NCI-H128 (cell line): ENCODE data around the gene PRKACB.
"Not testable (repeated sequence)": the region's sequence is repeated elsewhere in the genome, so short reads cannot be mapped to it uniquely, and the experiment has no call there.

ENCODE experiments used
- DNase-seq: peaks from one replicate; lab custom pipeline; 2025; ENCODE audit not compliant: unreplicated experiment; lab: John Stamatoyannopoulos, UW

The PRKACB gene

DNA sequence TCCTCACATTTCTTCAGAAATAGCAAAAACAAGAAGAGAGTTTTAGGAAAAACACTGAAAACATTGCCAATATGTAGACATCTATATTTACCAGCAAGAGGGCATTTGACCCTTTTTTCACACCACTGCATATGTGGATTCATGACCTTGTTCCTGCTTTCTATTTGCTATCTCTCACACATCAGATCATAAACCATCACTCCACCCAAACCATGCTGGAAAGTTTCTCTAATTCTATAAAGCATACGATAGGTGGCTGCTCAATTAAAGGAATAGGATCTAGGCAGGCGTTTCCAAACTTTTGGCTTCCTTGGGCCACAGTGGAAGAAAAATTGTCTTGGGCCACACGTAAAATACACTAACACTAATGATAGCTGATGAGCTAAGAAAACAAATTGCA is 121.8 kb downstream of the PRKACB start:
- no peak for DNase-seq

DNA sequence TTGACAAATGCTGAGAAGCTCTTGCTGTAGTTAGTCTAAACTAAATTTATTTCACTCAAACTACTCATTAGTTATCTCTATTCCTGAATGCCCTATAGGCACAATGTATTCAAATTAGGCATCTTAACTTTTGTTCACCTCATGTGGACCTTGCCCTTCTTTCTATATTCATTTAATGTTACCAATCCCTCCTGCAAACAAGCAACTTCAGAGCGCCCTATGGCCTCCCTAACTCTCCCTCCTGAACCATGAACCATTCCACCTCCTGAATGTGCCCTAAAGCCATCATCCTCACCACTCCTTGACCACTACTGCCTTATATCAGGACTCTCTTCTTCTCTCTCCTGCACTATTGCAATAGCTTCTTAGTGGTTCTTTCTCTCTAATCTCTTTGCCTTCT is 122.7 kb downstream of the PRKACB start:
- no peak for DNase-seq

DNA sequence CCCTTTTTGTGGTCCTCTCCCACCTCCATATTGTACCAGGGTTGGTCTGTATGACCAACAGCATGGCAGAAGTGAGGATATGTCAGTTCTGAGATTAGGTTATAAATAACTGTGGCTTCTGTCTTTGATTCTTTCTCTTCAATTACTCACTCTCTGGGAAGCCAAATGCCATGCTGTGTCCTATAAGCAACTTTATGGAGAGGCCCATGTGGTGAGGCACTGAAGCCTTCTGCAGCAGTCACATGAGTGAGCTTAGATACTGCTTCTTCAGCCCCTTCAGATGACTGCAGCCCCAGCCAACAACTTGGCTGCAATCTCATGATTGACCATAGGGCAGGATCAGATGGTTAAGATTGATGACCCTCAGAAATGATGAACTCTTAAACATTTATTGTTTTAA is 123.4 kb downstream of the PRKACB start:
- DNase-seq = no peak

DNA sequence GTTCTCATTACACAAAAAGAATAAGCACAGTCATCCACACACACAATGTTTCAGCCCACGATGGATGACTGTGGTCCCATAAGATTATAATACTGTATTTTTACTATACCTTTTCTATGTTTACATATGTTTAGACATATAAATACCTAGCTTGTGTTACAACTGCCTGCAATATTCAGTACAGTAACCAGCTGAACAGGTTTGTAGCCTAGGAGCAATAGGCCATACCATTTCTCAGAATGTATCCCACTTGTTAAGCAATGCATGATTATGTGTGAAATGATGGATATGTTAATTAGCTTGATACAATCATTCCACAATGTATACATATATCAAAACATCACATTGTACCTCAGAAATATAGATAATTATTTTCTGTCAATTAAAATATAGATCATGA is 124.3 kb downstream of the PRKACB start:
- DNase-seq = no peak

DNA sequence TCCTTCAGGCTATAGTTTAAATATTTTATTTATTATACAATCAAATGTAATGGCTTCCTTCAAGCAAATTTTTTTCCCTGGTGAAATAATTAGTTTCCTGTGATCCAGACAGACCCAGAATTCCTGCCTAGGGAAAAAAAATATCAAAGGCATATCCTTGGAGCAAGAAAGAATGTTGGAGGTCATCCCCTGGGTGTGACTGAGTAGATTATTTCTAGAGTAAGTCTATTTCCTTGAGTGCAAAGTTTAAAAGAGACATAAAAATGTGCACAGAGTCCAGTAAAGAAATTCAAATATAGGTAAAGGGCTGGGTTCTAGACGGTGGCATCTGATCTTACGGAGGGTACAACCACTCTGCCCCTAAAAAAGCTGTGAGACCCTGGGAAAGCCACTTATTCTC is 125.2 kb downstream of the PRKACB start:
- no peak for DNase-seq

DNA sequence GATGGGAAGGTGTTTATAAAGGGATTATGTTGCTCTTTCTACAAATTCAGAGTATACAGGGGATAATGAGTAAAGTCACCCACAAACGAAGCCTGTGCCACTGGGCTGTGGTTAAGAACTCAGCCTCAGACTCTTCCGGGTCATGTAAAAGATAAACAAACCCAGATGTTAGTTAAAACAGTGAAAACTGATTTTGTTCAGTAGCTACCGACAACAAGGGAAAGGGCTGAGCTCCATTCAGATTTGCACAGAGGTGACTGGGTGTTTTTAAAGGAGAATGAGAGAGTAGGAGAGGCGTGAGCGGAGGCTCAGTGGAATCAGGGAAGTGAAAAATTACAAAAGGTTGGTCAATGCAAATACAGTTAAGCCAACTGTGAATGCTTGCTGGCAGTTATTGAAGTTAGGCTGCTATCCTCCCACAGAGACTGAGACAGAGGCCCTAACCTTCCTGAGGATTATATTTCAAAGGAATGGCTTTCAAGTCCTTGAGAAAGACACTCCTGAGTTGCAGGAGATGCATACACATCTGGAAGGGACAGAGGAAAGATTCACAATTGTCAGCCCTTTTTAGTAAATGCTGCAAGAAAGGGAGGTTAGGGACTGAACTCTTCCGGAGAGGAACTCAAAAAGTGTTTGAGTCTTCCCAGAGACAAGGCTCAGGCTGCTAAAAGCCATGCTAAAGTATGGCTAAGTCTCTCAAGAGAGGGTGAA is 127.5 kb downstream of the PRKACB start:
- DNase-seq = no peak

DNA sequence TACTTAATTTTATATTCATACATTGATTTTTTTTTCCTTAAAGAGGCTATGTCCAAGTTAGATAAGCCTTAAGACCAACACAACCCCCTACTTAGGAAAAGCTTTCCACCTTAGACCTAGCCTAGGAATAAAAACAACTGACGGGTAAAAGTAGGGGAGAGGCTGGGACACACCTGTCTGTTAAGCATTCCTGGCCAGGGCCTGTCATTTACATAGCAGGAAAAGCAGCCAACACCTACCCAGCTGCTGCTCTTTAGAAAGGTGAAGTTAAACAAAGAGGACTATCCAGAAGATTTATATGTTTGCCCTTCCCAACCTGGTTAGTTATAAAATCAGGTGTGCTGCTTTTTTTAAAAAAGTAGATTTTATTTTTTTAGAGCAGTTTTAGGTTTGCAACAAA is 128.3 kb downstream of the PRKACB start:
- no peak for DNase-seq

DNA sequence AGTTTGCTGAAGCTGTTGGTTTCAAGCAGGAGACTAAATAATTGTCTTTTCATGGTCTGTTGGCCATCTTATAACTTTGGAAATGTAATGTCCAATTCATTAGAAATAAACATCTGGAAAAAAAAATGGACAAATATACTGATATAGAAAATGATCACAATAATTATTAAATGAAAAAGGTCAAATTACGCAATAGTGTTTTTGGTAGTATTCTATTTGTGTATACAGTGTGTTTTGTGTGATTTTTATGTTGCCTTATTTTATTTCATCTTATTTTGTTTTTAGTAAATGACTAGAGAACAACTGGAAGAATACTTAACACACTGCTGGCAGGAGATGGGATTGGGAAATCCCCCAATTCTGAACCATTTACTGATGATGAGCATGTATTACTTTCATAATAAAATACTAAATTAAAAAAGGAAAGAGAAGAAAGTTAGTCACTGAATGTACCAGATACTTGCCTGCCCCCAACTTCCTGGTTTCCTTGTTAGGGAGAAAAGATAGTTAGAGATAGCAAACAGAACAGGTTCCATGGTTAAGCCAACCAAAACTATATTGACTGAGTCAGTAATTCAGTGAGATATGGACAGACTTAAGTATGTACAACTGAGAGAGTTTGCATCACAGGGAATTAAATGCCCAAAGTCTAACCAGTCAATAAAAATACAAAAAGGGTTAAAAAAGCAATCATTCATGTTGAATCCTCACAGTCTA is 133.4 kb downstream of the PRKACB start:
- DNase-seq = no peak

DNA sequence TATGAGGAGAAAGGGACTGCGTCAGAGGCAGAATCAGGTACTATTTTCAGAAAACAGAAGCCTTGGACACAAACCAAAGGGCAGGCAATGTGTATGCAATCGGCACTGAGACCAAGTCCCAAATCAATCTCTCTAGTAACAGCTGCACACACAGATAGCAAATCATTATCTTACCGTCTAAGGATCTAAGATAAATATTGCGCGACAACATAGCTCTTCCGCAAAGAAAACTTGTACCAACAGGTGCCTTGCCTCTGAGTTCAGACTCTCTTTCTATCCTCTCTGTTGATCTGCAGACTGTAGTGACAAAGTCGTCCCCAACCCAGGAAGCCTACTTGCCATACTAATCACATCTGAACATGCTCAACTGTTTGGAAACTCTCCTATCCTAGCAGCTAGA is 134.8 kb downstream of the PRKACB start:
- DNase-seq = no peak

DNA sequence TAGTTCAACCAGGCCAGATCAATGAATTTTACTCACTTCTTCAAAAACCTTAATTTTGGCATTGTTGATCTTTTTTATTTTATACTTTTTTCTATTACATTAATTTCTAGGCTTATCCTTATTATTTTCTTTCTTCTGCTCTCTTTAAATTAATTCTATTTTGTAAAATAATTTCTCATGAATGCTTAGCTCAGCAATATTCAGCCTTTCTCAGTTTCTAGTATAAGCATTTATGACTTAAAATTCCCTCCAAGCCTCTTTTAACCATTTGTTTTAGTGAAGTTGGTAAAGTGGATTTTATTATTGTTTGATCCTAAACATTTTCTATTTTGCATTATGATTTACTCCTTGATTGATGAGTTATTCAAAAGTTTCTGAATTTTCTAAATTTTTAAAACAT is 136.8 kb downstream of the PRKACB start:
- no peak for DNase-seq

DNA sequence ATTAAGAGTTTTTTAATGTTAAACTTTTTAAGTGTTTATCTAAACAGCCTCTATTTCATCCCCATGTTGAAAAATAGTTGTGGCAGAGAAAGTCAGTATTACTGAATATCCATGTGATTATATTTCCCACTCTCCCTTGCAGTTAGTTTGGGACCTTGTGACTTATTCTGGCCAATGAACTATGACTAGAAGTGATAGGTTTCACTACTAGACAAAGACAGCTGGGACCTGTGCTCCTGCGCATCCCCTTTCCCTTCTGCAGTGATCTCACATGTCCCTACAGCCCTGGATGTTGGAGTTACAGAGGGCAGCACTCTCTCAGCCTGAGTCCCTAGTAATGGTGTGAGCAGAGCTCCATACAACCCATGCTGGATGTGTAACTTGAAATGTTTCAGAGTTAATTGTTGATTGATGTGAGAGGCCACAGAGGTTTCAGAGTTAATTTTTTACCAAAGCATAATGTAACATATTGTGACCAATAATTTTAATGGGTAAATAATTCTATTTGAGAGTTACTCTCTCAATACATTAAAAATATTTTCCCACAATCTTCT is 138.8 kb downstream of the PRKACB start:
- DNase-seq = no peak

DNA sequence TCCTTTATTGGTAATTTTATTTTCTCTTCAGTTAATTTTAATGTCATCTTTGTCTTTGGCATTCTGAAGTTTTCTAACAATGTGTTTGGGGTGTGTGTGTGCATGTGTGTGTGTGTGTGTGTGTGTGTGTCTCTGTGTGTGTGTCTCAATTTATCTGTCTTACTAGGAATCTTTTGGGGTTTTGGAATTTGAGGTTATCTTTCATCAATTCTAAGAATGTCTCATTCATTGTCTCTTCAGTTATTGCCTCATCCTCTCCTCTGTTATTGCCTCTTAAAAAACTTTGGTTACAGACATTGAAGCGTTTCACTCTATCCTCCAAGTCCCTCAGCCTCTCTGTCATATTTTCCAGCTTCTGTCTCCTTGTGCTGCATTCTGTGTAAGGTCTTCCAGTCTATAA is 139.3 kb downstream of the PRKACB start:
- DNase-seq = no peak

DNA sequence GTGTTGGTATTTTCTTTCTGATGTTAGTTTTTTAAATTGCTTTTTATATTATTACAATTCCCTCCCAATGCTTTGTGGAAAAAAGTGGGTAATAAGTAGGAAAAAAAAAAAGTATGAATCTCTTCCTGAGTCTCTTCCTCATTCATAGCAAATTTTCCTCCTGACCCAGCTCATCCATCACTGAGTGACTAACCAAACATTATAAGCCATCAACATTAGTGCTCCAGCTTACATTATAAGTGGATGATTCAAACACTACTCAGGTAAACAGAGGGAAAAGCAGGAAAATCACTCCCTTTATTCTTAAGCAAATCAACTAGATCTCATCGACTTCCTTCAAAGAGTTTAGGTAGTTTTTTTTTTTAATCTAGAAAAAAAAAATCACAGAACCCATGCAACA is 142.0 kb downstream of the PRKACB start:
- DNase-seq = no peak

DNA sequence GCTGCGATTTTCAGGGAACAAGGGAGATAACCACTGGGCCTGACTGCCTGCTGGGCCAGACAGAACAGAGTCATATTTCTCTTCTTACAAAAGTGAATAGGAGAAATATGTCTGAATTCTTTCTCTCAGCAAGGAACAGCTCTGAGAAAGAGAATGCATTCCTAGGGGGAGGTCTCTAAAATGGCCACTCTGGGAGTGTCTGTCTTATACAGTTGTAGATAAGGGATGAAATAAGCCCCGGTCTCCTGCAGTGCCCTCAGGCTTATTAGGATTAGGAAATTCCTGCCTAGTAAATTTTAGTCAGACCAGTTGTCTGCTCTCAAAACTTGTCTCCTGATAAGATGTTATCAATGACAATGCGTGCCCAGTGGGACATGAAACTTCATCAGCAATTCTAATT is 143.3 kb downstream of the PRKACB start:
- not testable (repeated sequence) for DNase-seq
